LNCaP clone FGC (cell line): ENCODE results near the gene BBS7.

Experiments
- DNase-seq: peaks from one replicate; pipeline ENCODE4 v3.0.0-alpha.2; 2011; ENCODE audit warnings: low read depth
- H3K4me3 ChIP-seq: 2 replicates; pipeline ENCODE4 v1.5.1; 2011; ENCODE audit warnings: mild to moderate bottlenecking, low read depth, low read length, control low read depth
- TF ChIP-seq, protein P1 (sequence below): IDR thresholded peaks from 2 replicates; pipeline ENCODE4 v1.5.1; 2012; ENCODE audit warnings: mild to moderate bottlenecking; ENCODE audit not compliant: control insufficient read depth, insufficient read depth; ENCODE audit errors: extremely low read depth

The BBS7 gene, protein sequence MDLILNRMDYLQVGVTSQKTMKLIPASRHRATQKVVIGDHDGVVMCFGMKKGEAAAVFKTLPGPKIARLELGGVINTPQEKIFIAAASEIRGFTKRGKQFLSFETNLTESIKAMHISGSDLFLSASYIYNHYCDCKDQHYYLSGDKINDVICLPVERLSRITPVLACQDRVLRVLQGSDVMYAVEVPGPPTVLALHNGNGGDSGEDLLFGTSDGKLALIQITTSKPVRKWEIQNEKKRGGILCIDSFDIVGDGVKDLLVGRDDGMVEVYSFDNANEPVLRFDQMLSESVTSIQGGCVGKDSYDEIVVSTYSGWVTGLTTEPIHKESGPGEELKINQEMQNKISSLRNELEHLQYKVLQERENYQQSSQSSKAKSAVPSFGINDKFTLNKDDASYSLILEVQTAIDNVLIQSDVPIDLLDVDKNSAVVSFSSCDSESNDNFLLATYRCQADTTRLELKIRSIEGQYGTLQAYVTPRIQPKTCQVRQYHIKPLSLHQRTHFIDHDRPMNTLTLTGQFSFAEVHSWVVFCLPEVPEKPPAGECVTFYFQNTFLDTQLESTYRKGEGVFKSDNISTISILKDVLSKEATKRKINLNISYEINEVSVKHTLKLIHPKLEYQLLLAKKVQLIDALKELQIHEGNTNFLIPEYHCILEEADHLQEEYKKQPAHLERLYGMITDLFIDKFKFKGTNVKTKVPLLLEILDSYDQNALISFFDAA

DNA sequence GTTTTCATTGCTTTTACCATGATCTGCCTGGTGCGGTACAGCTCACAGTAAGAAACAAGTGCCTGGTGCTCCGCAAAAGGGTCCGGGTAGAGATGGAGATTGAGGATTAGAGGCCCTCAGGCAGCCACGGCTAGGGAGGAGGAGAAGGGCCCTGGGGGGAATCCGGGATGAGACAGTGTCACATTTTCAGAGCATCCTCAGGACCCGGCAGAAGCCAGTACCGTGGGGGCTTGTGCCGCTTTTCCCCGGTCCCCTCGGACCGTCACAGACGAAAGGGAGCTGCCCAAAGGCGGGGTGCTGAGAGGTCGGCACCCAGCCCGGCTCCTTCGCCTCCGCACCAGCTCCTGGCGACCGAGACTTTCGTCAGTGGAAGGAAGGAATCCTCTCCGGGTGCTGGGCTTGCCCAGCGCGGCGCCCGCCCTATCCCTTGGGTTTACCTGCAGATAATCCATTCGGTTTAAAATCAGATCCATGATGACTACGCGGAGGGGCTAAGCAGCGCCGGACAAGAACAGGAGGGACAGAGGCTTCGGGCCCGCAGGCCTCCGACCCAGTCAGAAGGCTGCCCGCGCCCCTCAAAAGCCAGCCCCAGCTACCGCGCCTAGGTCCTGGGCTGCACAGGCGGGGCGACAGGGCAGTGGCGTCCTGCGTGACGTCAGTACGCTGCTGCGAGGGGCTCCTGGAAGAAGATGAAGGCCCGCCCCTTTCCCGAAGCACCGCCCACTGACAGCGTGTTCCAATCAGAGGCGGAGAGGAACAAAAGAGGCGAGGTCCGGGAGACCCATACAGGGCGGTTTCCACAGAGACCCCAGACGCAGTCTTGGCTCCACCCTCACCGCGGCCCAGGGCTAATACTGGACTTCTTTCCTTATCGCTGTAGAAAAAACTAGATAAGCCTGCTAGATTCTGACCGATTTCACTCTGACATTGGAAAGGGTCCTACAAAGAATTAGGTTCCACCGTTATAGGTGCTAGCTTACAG is at the start of gene BBS7:
TSS of gene BBS7 (minus strand) at position 634 of the 982 bp plus-strand sequence. CDS start at position 473, 161 bp downstream.
- H3K4me3 ChIP-seq: peak within 1 kb of the TSS; percentile 84
- TF ChIP-seq, protein P1, sequence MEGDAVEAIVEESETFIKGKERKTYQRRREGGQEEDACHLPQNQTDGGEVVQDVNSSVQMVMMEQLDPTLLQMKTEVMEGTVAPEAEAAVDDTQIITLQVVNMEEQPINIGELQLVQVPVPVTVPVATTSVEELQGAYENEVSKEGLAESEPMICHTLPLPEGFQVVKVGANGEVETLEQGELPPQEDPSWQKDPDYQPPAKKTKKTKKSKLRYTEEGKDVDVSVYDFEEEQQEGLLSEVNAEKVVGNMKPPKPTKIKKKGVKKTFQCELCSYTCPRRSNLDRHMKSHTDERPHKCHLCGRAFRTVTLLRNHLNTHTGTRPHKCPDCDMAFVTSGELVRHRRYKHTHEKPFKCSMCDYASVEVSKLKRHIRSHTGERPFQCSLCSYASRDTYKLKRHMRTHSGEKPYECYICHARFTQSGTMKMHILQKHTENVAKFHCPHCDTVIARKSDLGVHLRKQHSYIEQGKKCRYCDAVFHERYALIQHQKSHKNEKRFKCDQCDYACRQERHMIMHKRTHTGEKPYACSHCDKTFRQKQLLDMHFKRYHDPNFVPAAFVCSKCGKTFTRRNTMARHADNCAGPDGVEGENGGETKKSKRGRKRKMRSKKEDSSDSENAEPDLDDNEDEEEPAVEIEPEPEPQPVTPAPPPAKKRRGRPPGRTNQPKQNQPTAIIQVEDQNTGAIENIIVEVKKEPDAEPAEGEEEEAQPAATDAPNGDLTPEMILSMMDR: no peak
- DNase-seq: peak; percentile 77

DNA sequence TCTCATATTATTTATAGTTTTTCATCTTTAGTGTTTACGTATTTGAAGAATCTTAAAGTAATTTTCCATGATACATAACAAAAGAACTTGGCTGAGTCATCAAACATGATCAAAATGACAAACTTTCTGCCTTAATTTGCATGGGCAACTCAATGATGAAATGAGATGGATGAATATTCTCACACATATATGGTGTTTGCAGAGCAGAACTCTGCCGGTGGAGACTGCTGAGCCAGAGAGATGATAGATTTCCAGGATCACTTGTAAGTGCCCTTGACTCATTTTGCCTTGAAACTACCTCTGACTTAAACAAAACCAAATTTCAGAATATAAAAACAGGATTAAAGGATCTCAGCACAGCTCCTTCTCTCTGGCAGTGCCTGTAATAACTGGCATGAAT is 43.4 kb upstream of the BBS7 start:
- no peak for DNase-seq
- TF ChIP-seq, protein P1: no peak
- no peak overlapping the region for H3K4me3 ChIP-seq

DNA sequence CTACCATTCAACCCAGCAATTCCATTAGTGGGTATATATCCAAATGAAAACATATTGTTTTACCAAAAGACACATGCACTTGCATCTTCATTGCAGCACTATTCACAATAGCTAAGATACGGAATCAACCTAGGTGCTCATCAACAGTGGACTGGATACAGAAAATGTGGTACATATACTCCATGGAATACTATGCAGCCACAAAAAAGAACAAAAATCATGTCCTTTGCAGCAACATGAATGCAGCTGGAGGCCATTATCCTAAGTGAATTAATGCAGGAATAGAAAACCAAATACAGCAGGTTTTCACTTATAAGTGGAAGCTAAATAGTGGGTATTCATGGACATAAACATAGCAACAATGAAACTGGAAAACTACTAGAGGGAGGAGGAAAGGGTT is 38.1 kb upstream of the BBS7 start:
- DNase-seq: no peak
- TF ChIP-seq, protein P1: no peak

DNA sequence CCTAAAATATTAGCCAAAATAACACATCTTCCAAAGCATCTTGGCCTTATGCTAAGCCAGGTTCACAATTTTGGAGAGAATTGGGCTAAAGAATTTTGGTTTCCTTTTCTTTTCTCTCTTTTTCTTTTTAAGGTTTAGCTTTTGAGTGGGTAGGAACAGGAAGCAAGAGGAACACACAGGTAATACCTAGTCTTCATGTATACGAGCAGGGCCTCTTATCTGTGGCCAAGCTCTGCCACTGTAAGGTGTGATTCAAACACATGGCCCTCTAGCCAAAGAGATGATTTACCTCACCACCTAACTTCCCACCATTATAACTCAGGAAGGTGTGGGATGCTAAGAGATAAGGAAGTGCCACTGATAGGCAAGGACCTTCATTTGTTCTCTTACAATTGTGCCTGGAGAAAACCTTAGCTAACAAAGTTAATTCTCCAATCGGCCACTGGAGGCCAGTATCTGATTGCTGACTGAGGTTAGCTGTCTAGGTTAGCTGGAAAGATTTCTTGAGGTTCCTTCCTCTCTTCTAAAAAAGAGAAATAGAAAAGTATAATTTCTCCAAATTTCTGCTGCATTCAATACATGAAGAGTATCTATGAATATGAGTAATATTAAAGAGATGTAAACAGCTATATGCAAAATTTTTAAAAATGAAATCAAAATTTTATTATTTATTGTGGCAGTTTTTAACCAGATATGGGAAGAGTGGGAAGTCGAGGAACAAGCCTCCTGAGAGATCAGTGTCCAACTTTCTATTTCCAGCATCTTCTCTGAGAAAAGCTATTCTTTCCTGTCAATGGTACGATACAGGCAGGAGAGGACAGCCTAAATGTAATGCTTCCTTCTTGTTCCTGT is 30.1 kb upstream of the BBS7 start:
- TF ChIP-seq, protein P1: peak; percentile 87
- peak; percentile 31 for DNase-seq

More for the DNA sequence above, 38.1 kb upstream of the BBS7 start:
- H3K4me3 ChIP-seq: no peak overlapping the region

DNA sequence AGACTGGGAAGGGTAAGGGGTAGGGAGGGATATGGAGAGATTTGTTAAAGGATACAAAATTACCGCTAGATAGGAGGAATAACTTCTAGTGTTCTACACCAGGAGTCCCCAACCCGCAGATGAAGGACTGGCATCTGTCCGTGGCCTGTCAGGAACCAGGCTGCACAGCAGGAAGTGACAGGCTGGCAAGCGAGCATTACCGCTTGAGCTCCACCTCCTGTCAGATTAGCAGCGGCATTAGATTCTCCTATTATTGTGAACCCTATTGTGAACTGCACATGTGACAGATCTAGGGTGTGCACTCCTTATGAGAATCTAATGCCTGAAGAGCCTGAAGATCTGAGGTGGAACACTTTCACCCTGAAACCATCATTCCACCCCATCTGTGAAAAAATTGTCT is 27.9 kb upstream of the BBS7 start:
- DNase-seq: no peak
- TF ChIP-seq, protein P1: no peak
- no peak overlapping the region for H3K4me3 ChIP-seq

More for the DNA sequence above, 30.1 kb upstream of the BBS7 start:
- H3K4me3 ChIP-seq: no peak overlapping the region

DNA sequence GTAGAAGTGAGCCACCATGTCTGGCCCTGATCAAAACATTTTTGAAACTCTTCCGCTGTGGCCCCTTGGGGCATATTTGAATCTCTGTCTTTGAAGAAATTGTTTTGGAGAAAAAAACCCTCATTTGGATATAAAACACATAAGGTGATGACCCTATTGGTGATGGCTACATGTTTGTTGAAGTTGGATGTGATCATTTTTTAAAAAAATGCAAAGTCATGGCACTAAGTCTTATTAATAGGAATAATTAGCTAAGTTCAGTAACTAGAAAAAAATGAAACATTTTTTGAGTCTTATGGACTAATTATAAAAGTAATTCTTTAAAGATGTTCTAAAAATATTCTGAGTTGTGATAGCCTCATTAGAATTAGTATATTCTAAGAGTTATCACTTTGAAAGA is 17.9 kb upstream of the BBS7 start:
- TF ChIP-seq, protein P1: no peak
- H3K4me3 ChIP-seq: no peak overlapping the region
- DNase-seq: no peak
